Lung (tissue), 12 donors: ENCODE data around the gene CHN2. TPM values are rescaled to one million over a fixed set of nuclear protein-coding genes. Genes with fewer than 3 reads are reported as not detected.
"Not testable (repeated sequence)": the region's sequence is repeated elsewhere in the genome, so short reads cannot be mapped to it uniquely, and the experiment has no call there.

ENCODE experiments used
- ATAC-seq: fragments of 200-7000 bp; cut with Tn5 transposase; one replicate; pipeline ENCODE4 v1.9.1; 2020; ENCODE audit warnings: moderate number of reproducible peaks; ENCODE audit not compliant: insufficient read depth, low FRiP score
- DNase-seq, 3 donors: peaks; one replicate each; pipeline ENCODE4 v3.0.0-alpha.2; 2013 to 2017
- H3K27ac ChIP-seq, 2 donors: one replicate each; pipeline ENCODE4 v1.5.1; 2013; ENCODE audit warnings: mild to moderate bottlenecking in 2 of 2, moderate library complexity in 2 of 2, control low read depth in 1 of 2, inconsistent platforms in 1 of 2, low read depth in 1 of 2, low read length in 1 of 2
- H3K27me3 ChIP-seq, 3 donors: one replicate each; pipeline ENCODE4 v1.5.1; 2013; ENCODE audit warnings: low read length in 2 of 3; ENCODE audit not compliant: control insufficient read depth in 3 of 3, insufficient read depth in 3 of 3
- H3K36me3 ChIP-seq, 4 donors: one replicate each; pipeline ENCODE4 v1.5.1; 2013; ENCODE audit warnings: low read length in 4 of 4, mild to moderate bottlenecking in 1 of 4, moderate library complexity in 1 of 4; ENCODE audit not compliant: control insufficient read depth in 4 of 4, insufficient read depth in 4 of 4
- H3K4me1 ChIP-seq, 5 donors: one replicate each; pipeline ENCODE4 v1.5.1; 2013; ENCODE audit warnings: low read length in 5 of 5, mild to moderate bottlenecking in 2 of 5, moderate library complexity in 1 of 5; ENCODE audit not compliant: control insufficient read depth in 5 of 5, insufficient read depth in 5 of 5
- H3K4me3 ChIP-seq: one replicate; pipeline ENCODE4 v1.5.1; 2013; ENCODE audit warnings: mild to moderate bottlenecking, control low read depth, moderate library complexity
- H3K9ac ChIP-seq, 2 donors: one replicate each; pipeline ENCODE4 v1.5.1; 2013; ENCODE audit warnings: low read length in 2 of 2, control low read depth in 1 of 2; ENCODE audit not compliant: insufficient read depth in 1 of 2
- H3K9me3 ChIP-seq, 4 donors: one replicate each; pipeline ENCODE4 v1.5.1; 2013; ENCODE audit warnings: low read length in 3 of 4, mild to moderate bottlenecking in 1 of 4, moderate library complexity in 1 of 4; ENCODE audit not compliant: control insufficient read depth in 4 of 4, insufficient read depth in 3 of 4
- WGBS, 2 donors: extraction: QIAGEN DNeasy Blood & Tissue Kit; methylation state at CpG; one replicate each; pipeline ENCODE4 v1.1.7; 2013; 5-methylcytosine and 5-hydroxymethylcytosine counted together
- polyA plus RNA-seq, 2 donors: library from polyadenylated mRNA; stranded (reverse); fragments of 200-250 nt; gene quantifications; one replicate each; pipeline ENCODE4 v1.2.1, GENCODE V29; 2013
- total RNA-seq, 2 donors: library from RNA; depleted of rRNA in 1 of 2; stranded (reverse); fragments of >200 nt in 1 of 2; gene quantifications; one replicate each; pipeline ENCODE4 v1.2.1, GENCODE V29; 2014 to 2021
- TF ChIP-seq, protein P1 (sequence below): IDR thresholded peaks from 2 replicates; pipeline ENCODE4 v1.5.1; 2012; ENCODE audit warnings: mild to moderate bottlenecking; ENCODE audit errors: control extremely low read depth, extremely low read depth
- donor health status: control.
- donor health status: control.
- donor health status: Bipolar disorder and iron deficiency.
- donor health status: healthy.
- donor health status: DM: yes; HTN: yes; CAD: no.

The CHN2 gene
- total and polyA plus RNA-seq, 4 donors: 3.2 to 11.0 (median 6.7) TPM

- peaks cover 0 to 6% (median 0%) of the 10 kb centered on the region in 5 donors for H3K4me1 ChIP-seq
- H3K9ac ChIP-seq: no peak overlapping the region
- peaks cover 0 to 3% (median 0%) of the 10 kb centered on the region in 4 donors for H3K9me3 ChIP-seq
- H3K4me3 ChIP-seq: no peak overlapping the region
- no peaks in the 10 kb centered on the region for H3K27me3 ChIP-seq
- DNase-seq: no peak
- TF ChIP-seq, protein P1, sequence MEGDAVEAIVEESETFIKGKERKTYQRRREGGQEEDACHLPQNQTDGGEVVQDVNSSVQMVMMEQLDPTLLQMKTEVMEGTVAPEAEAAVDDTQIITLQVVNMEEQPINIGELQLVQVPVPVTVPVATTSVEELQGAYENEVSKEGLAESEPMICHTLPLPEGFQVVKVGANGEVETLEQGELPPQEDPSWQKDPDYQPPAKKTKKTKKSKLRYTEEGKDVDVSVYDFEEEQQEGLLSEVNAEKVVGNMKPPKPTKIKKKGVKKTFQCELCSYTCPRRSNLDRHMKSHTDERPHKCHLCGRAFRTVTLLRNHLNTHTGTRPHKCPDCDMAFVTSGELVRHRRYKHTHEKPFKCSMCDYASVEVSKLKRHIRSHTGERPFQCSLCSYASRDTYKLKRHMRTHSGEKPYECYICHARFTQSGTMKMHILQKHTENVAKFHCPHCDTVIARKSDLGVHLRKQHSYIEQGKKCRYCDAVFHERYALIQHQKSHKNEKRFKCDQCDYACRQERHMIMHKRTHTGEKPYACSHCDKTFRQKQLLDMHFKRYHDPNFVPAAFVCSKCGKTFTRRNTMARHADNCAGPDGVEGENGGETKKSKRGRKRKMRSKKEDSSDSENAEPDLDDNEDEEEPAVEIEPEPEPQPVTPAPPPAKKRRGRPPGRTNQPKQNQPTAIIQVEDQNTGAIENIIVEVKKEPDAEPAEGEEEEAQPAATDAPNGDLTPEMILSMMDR: no peak
- 94 to 95% methylated on average over 5 of the region's 5 CpGs for WGBS, 2 donors
- peak overlapping the region in 1 of 2 donors; percentile 60 for H3K27ac ChIP-seq
- ATAC-seq: no peak
- no peaks in the 10 kb centered on the region for H3K36me3 ChIP-seq
Measured at GRCh38 chr7:29256693-29257002, 62.1 kb downstream of the CHN2 start.

DNA sequence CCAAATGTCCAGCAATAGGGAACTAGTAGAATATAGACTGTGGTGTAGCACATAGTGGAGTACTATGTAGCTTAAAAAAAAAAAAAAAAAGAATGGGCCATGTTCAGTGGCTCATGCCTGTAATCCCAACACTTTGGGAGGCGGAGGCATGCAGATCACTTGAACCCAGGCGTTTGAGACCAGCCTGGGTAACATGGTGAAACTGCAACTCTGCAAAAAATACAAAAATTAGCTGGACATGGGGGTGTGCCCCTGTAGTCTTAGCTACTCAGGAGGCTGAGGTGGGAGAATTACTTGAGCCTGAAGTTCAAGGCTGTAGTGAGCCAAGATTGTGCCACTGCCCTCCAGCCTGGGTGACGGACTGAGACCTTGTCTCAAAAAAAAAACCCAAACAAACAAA lies 64.4 kb downstream of the CHN2 start:
- DNase-seq: no peak
- no peaks in the 10 kb centered on the region for H3K27me3 ChIP-seq
- H3K9me3 ChIP-seq: peaks cover 0 to 3% (median 0%) of the 10 kb centered on the region in 4 donors
- ATAC-seq: no peak
- H3K4me1 ChIP-seq: peaks cover 0 to 6% (median 0%) of the 10 kb centered on the region in 5 donors
- H3K36me3 ChIP-seq: no peaks in the 10 kb centered on the region
- H3K9ac ChIP-seq: no peak overlapping the region
- 91 to 99% methylated on average over 3 of the region's 3 CpGs for WGBS, 2 donors
- H3K4me3 ChIP-seq: no peak overlapping the region
- TF ChIP-seq, protein P1: no peak
- no peak overlapping the region for H3K27ac ChIP-seq

DNA sequence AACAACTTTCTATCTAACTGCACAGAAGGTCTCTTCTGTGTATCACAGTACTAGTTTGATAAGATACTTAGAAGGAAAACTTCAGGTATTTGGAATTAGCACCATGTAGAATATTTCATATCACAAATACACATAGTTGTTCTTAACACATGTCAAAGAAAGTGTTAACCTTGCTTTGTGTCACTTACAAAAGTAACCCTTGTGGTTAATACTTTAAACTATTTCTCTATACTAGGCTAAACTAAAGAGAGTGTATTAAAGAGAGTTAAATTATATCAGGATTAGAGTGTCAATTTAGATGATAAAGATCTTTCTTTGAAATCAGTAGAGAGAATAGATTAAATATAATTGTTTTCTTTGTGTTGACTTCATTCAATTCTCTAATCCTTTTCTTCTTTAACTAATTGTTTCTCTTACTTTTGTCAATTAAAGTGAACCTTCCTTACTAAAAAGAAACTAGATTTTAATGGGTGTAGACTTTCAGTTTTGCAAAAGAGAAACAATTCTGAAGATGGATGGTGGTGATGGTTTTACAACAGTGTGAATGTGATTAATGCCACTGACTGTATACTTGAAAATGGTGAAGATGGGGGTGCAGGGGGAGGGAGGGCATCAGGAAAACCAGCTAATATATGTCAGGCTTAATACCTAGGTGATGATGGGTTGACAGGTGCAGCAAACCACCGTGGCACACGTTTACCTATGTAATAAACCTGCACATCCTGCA lies 67.8 kb downstream of the CHN2 start:
- H3K4me3 ChIP-seq: no peak overlapping the region
- peaks cover 0 to 4% (median 0%) of the 10 kb centered on the region in 5 donors for H3K4me1 ChIP-seq
- no peaks in the 10 kb centered on the region for H3K9me3 ChIP-seq
- ATAC-seq (no peak), DNase-seq (no peak)
- H3K27ac ChIP-seq: no peak overlapping the region
- WGBS, 2 donors: 89 to 95% methylated on average over 2 of the region's 2 CpGs
- TF ChIP-seq, protein P1: no peak
- no peak overlapping the region for H3K9ac ChIP-seq
- no peaks in the 10 kb centered on the region for H3K27me3 ChIP-seq
- no peaks in the 10 kb centered on the region for H3K36me3 ChIP-seq

- DNase-seq, H3K4me1 ChIP-seq, ATAC-seq, H3K9ac ChIP-seq, H3K27ac ChIP-seq, H3K27me3 ChIP-seq, H3K9me3 ChIP-seq, H3K4me3 ChIP-seq, H3K36me3 ChIP-seq: not testable (repeated sequence)
- 97 to 98% methylated on average over 32 to 44 of the region's 44 CpGs for WGBS, 2 donors
Measured at GRCh38 chr7:29263601-29264207, 69.1 kb downstream of the CHN2 start.
